ENCODE data around the gene FBXO8.

DNA sequence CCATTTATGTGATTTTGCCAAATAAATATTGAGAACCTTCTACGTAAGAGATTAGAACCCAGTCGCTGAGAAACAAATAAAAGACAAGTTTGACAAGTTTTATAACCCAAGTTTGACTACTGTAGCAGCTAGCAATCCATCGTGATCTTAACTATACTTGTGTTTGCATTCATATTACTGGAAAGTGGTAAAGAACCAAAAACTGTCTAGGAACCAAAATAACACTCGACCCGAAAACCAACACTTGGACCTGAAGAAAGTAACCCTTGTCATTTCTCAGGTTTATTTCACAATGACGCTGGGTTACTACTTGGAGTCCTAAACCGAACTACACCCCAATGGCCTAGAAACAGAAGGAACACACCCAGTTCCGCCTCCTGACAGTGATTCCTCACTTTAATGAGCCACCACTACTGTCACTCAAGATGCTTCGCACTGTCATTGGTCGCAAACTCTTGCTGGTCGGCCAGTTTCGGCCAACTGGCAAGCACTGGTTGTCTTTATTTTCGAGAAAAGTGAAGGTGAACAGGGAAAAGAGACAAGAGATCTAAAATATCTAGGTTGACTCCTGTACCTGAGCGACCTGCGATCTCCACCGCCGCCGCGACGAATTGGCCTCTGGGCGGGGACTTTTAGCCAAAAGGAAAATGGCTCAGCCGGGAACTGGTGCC lies 496 bp downstream of the FBXO8 start:
- TF ChIP-seq CTCF (IDR thresholded peaks at IDR 0.05) (no peak), POLR2A (IDR thresholded peaks at IDR 0.05) (no peak)
